ENCODE data around the gene PRKAB2.

The PRKAB2 gene

DNA sequence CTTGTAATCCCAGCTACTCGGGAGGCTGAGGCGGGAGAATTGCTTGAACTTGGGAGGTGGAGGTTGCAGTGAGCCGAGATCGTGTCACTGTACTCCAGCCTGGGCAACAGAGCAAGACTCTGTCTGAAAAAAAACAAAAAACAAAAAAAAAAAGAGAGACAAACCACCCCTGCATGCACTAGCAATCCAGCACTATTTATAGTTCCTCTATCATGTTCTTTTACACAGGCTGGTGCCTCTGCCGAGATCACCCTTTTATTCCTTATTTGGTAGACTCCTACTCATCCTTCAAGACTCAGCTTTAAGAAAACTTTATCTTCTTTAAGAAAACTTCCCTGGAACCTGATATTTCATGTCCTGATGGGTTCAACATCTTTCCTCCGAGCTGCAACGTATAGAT is 42.1 kb upstream of the PRKAB2 start:
- TF ChIP-seq, protein P1, sequence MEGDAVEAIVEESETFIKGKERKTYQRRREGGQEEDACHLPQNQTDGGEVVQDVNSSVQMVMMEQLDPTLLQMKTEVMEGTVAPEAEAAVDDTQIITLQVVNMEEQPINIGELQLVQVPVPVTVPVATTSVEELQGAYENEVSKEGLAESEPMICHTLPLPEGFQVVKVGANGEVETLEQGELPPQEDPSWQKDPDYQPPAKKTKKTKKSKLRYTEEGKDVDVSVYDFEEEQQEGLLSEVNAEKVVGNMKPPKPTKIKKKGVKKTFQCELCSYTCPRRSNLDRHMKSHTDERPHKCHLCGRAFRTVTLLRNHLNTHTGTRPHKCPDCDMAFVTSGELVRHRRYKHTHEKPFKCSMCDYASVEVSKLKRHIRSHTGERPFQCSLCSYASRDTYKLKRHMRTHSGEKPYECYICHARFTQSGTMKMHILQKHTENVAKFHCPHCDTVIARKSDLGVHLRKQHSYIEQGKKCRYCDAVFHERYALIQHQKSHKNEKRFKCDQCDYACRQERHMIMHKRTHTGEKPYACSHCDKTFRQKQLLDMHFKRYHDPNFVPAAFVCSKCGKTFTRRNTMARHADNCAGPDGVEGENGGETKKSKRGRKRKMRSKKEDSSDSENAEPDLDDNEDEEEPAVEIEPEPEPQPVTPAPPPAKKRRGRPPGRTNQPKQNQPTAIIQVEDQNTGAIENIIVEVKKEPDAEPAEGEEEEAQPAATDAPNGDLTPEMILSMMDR (IDR thresholded peaks at IDR 0.05): no peak
- no peak for TF ChIP-seq ZFX (IDR thresholded peaks at IDR 0.05; ENCODE audit: borderline replicate concordance)
- no peak overlapping the region for H3K27ac ChIP-seq

DNA sequence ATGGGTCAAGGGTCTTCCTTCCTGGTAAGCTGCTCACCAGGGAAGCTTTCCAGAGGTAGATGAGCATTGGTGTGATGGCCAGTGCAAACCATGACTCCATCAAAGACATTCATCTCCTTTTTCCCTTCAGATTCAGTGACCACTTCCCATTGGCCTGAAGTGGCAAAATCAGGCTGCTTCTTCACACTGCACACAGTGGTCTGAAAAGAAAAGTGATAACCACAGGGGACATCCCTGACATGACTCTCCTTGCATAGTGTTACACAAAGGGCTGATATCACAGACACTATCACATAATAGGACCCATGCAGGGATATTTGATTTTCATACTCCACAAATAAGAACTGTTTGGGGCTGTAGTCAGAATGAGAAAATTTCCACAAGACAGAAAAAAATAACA is 41.0 kb upstream of the PRKAB2 start:
- H3K27ac ChIP-seq: no peak overlapping the region
- no peak for TF ChIP-seq ZFX (IDR thresholded peaks at IDR 0.05; ENCODE audit: borderline replicate concordance)
- TF ChIP-seq, protein P1 (IDR thresholded peaks at IDR 0.05): no peak

DNA sequence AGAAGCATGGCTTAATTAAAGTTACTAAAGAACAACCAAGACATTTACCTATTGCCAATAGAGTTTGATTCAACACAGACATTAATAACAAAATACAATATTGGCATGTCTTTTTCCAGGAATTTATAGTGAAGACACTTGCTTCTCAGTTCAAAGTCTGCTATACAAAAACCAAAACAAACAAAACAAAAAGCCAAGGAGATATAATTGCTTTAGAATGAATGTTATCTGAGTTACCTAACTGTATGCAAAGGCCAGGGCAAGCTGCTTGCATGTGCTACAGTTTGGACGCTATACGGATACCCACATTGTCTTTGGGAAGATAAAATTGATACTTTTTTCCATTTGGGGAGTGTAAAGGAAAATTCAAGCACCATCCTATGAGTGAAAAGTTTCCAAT is 39.3 kb upstream of the PRKAB2 start:
- no peak for TF ChIP-seq ZFX (IDR thresholded peaks at IDR 0.05; ENCODE audit: borderline replicate concordance)
- TF ChIP-seq, protein P1 (IDR thresholded peaks at IDR 0.05): no peak
- H3K27ac ChIP-seq: no peak overlapping the region

DNA sequence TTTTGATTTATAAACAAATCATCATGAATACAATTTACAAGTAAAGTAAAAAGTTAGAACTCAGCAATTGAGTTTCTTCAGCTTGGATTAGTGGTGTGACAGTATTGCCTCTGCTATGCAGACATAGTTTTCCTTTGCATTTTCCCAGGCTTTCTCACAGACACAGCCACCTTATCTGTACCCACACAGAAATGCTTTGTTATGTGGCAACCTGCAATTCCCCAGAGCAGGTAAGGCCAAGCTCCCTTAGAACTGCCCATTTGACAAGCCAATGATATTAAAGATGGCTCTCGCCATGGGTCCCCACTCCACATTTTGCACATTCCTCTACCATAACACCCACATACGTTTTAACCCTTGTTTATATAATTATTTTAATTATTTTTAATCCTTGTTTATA is 38.7 kb upstream of the PRKAB2 start:
- H3K27ac ChIP-seq: no peak overlapping the region

DNA sequence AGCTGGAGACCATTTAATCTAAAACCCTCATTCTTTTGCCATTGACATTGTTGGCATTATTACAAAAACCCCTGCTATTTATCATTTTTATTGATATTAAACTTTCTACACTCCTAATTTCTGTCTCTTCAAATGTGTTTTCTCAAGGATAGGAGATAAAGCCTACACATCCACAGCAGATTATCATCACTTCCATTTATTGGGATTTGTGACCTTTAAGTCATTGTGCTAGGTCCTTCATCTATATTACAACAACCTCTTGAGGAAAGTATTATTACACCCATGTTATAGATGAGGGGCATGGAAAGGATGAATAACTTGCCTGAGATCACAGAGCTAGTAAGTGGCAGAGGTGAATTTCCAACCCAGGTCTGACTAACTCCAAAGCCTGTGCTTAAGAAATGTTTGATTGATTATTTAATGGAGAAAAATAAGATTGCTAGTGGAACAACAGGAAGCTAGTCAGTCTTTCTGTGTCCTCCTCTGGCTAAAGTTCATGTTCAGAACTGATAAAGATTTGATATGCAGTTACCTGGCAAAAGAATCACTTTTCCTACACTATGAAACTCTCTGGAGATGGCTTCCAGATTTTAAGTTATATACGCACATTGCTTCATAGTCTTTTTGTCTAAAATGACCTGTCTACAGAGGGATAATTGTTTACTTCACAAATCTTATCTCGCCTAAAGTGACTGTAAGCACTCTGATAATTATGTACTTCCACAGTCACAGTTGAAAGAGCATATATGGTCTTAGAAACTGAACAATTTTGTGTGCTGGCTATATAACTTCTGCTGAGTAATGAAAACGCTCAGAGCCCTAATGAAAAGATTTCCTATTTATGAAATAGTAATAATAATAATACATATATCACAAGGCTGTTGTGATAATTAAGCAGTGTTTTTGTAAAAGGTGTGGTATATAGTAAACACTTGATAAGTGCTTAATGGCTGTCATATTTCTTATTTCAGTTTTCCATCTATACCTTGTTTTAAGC is 37.9 kb upstream of the PRKAB2 start:
- no peak for TF ChIP-seq ZFX (IDR thresholded peaks at IDR 0.05; ENCODE audit: borderline replicate concordance)
- TF ChIP-seq, protein P1 (IDR thresholded peaks at IDR 0.05): no peak
- no peak overlapping the region for H3K27ac ChIP-seq

More for the DNA sequence above, 38.7 kb upstream of the PRKAB2 start:
- TF ChIP-seq ZFX (IDR thresholded peaks at IDR 0.05; ENCODE audit: borderline replicate concordance): no peak
- TF ChIP-seq, protein P1 (IDR thresholded peaks at IDR 0.05): no peak

DNA sequence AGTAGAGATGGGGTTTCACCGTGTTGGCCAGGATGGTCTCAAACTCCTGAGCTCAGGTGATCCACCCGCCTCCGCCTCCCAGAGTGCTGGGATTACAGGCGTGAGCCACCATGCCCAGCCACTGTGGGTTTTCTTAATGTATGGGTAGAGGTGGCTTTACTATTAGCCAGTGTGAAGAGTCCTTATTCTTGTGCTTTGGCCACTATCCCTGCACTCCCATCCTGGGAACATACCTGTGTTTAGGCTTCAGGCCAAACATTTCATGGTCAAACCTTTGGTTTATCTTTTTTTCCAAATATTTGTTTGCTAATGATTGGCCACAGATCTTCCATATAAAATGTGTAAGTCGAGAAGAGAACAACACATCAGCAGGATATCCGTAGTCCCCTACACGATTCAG is 36.3 kb upstream of the PRKAB2 start:
- no peak overlapping the region for H3K27ac ChIP-seq
- no peak for TF ChIP-seq ZFX (IDR thresholded peaks at IDR 0.05; ENCODE audit: borderline replicate concordance)
- TF ChIP-seq, protein P1 (IDR thresholded peaks at IDR 0.05): no peak

DNA sequence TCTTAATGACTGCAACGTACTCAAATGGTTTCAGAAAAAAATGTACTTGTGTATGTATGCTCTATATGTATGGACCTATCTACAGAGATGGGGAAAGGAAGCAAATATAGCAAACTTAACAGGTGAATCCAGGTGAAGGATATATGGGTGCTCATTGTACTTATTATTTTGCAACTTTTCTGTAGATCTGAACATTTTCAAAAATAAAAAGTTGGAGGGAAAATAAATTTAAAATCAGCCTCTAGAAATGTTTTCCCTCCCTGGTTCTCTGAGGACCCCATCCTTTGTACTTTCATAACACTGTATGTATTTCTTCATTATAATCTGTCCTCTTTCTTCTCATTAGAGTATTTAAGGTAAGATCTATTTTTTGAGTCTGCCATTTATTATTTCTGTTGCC is 34.9 kb upstream of the PRKAB2 start:
- no peak overlapping the region for H3K27ac ChIP-seq
- TF ChIP-seq, protein P1 (IDR thresholded peaks at IDR 0.05): no peak
- no peak for TF ChIP-seq ZFX (IDR thresholded peaks at IDR 0.05; ENCODE audit: borderline replicate concordance)
